ENCODE results near the gene GH1.
"Not testable (repeated sequence)": the region's sequence is repeated elsewhere in the genome, so short reads cannot be mapped to it uniquely, and the experiment has no call there.

Gene GH1

DNA sequence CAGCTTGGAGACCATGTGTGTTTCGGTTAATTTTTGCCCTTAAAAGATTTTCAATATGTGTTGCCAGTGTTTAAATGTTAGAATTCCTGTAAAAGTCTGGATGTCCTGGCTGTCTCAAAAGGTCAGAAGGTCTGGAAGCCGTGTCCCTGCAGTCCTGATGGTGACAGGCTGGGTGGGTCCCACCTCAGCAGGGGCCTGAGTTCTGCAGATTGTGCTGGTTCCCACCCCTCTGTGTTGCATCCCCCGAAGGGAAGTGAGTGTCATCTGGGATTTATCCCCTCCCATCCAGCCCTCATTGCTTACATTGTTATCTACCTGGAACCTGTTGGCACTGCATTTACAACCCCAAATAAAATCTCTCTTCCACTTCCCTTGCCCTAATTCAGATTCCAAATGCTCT, 24.6 kb downstream of the GH1 start:
- DNase-seq: not testable (repeated sequence)

GRCh38 chr17:63892316-63893037, 26.2 kb downstream of the GH1 start:
- not testable (repeated sequence) for DNase-seq

- peak; percentile 35 for DNase-seq
These were observed 29.4 kb downstream of the GH1 start for GRCh38 chr17:63889026-63889848.

DNA sequence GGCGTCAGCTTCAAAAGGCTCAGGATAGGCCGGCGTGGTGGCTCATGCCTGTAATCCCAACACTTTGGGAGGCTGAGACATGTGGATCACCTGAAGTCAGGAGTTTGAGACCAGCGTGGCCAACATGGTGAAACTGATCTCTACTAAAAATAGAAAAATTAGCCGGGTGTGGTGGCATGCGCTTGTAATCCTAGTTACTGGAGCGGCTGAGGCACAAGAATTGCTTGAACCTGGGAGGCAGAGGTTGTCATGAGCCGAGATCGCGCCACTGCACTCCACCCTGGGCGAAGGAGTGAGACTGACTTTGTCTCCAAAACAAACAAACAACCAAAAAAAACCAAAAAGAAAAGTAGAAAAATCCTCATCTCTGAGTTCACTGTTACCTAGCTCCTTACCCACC, 33.5 kb downstream of the GH1 start:
- DNase-seq: not testable (repeated sequence)

GRCh38 chr17:63882626-63883126, 36.0 kb downstream of the GH1 start:
- not testable (repeated sequence) for DNase-seq

- peak; percentile 40 for DNase-seq
These were observed 36.6 kb downstream of the GH1 start, which contains the start of gene GH2 for GRCh38 chr17:63881935-63882601. Gene GH2 (minus strand): TSS chr17:63881944. CDS start chr17:63881801, 143 bp downstream.

- DNase-seq: not testable (repeated sequence)
These were observed 37.3 kb downstream of the GH1 start for GRCh38 chr17:63881337-63881736.

DNA sequence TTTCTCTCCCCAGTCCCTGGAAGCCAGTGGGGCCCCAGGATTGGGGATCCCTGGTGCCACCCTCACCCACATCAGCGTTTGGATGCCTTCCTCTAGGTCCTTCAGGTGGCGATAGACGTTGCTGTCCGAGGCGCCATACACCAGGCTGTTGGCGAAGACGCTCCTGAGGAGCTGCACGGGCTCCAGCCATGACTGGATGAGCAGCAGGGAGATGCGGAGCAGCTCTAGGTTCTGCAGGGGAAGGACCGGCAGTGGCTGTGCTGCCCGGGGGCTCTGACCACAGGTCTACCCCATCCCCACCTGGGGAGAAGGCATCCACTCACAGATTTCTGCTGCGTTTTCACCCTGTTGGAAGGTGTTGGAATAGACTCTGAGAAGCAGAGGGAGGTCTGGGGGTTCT, 37.9 kb downstream of the GH1 start:
- DNase-seq: no peak

- DNase-seq: not testable (repeated sequence)
These were observed 40.2 kb downstream of the GH1 start for GRCh38 chr17:63878413-63878812.

GRCh38 chr17:63874693-63875092, 43.9 kb downstream of the GH1 start:
- not testable (repeated sequence) for DNase-seq

DNA sequence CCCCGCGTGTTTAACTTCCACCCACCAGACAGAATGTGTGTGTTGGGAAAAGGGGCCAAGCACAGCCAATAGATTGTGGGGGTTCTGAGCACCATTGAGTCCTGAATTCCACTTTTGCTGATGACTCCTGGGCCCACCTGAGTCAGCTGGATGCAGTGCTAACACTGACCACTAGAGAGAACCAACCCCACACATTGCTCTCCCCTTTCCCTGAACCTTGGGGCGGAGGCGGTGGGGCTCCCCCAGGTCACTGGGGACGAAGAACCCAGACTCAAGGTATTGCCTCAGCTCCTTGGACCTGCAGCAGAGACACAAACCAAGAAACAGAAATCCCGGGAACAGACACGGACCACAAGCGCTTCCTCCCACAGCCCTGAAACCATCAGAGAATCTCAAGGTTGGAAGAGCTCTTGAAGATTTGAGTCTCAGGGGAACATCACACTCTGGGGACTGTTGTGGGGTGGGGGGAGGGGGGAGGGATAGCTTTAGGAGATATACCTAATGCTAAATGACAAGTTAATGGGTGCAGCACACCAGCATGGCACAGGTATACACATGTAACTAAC, 44.5 kb downstream of the GH1 start:
- DNase-seq: not testable (repeated sequence)

DNA sequence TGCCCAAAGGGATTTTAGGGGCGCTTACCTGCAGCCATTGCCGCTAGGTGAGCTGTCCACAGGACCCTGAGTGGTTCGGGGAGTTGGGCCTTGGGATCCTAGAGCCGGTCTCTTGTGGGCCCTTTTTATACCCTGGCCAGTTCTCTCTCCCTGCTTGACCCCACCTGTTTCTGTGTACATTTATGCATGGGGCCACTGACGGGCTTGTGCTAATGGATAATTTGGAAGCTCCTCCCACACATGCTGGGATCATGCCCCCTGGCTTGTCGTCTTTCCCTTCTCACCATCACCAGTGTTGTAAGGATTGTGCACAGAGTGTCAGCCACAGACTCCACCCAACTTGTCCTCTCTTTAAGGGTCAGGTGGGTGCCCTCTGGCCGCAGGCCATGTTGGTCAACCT, 45.1 kb downstream of the GH1 start, which contains the start of gene CSH2:
Gene CSH2 (minus strand): TSS at position 101 of the 400 bp plus-strand sequence. CDS start 63 bp downstream, at position 38.
- not testable (repeated sequence) for DNase-seq

DNA sequence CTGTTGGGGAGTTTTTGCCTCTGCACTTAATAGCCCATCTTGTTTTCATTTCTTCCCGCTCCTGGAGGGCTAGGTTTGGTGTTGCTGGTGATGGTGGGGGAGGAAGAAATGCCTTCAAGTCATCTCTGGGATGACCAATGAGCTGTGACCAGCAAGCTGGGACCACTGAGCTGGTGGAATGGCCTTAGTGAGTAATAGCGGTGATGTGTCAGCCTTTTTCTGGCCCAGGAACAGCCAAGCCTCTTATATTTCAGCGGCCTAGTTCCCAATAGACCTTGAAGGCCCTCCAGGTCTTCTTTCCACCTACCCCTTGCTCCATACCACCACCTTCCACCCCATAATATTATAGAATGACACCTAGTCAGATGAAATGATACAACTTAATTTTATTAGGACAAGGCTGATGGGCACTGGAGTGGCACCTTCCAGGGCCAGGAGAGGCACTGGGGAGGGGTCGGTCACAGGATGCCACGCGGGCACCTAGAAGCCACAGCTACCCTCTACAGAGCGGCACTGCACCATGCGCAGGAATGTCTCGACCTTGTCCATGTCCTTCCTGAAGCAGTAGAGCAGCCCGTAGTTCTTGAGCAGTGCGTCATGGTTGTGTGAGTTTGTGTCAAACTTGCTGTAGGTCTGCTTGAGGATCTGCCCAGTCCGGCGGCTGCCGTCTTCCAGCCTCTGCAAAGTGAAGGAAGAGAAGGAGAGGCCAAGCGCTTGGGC, 46.8 kb downstream of the GH1 start:
- not testable (repeated sequence) for DNase-seq

DNA sequence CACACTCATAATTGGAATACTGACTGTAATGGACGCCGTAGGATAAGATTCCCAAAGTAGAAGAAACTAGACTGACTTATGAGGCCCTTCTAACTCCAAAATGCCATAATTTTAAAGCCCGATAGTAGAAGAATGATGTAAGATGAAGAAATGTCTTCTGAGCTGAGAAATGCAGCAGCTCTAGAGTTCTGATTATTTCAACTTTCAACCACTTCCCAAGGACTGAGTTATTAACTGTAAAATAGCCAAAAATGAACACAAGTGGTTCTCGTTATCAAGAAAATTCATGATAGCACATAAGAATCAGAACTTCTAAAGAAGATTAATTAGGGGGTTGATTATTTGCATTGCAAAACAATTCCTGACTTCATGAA, 48.4 kb downstream of the GH1 start:
- peak; percentile 49 for DNase-seq

- DNase-seq: peak; percentile 71
These were observed 48.9 kb downstream of the GH1 start for GRCh38 chr17:63869491-63870291.
